ENCODE results near the gene RNU6-1. TPM values are rescaled to one million over a fixed set of nuclear protein-coding genes. Genes with fewer than 3 reads are reported as not detected.

RNU6-1 gene
- polyA plus RNA-seq, 1 of the 3 experiments (the other 2 are of a cell fraction) = not detected

DNA sequence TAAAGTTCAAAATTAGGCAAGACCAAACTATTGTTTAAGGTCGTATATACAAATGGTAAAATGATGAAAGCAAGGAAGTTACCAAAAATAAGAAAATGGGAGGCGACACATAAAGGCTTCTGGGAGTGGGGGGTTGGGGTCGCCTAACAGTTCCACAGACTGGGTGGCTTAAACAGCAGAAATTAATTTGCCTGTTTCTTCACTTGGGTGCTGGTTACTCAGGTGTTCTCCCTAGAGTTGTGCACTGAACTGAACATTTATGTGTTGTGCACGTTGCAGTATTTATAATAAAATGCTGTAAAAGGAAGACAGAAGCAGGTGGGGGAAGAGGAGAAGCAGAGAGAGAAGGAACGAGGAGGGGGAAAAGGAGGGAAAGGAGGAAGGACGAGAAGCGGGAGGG, 10.5 kb upstream of the RNU6-1 start (continued):
- TF ChIP-seq, protein P1, sequence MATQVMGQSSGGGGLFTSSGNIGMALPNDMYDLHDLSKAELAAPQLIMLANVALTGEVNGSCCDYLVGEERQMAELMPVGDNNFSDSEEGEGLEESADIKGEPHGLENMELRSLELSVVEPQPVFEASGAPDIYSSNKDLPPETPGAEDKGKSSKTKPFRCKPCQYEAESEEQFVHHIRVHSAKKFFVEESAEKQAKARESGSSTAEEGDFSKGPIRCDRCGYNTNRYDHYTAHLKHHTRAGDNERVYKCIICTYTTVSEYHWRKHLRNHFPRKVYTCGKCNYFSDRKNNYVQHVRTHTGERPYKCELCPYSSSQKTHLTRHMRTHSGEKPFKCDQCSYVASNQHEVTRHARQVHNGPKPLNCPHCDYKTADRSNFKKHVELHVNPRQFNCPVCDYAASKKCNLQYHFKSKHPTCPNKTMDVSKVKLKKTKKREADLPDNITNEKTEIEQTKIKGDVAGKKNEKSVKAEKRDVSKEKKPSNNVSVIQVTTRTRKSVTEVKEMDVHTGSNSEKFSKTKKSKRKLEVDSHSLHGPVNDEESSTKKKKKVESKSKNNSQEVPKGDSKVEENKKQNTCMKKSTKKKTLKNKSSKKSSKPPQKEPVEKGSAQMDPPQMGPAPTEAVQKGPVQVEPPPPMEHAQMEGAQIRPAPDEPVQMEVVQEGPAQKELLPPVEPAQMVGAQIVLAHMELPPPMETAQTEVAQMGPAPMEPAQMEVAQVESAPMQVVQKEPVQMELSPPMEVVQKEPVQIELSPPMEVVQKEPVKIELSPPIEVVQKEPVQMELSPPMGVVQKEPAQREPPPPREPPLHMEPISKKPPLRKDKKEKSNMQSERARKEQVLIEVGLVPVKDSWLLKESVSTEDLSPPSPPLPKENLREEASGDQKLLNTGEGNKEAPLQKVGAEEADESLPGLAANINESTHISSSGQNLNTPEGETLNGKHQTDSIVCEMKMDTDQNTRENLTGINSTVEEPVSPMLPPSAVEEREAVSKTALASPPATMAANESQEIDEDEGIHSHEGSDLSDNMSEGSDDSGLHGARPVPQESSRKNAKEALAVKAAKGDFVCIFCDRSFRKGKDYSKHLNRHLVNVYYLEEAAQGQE (IDR thresholded peaks at IDR 0.05; ENCODE audit: low read depth, low read length) = no peak

DNA sequence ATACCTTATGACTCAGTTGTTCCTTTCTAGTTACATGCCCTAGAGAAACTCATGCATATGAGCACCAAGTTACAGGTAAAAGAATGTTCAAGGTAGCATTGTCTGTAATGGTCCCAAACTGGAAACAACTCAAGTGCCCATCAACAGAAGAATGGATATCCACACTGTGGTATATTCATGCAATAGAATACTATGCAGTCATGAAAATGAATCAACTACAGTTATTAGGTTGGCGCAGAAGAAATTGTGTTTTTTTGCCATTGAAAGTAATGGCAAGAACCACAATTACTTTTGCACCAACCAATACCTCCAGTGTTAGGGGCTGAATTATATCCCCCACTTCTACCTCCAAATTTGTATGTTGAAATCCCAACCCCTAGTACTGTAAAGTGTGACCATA, 9.7 kb upstream of the RNU6-1 start:
- no peaks in the 10 kb centered on the region for H3F3A ChIP-seq (replicated peaks; ENCODE audit: insufficient read depth)
- H3K9ac ChIP-seq = no peak overlapping the region
- WGBS (ENCODE audit: low lambda C conversion rate) = 100% methylated on average over 1 of the region's 1 CpG

More for the DNA sequence above, 9.7 kb upstream of the RNU6-1 start:
- no peak overlapping the region for H3K4me3 ChIP-seq (ENCODE audit: low read depth in 2 of 2, low read length in 1 of 2)
- no peaks in the 10 kb centered on the region for H3K9me2 ChIP-seq
- no peaks in the 10 kb centered on the region for H3K27me3 ChIP-seq (ENCODE audit: insufficient read depth)
- no peaks in the 10 kb centered on the region for H4K20me1 ChIP-seq (ENCODE audit: insufficient read depth)
- peaks cover 0 to 5% of the 10 kb centered on the region in 2 experiments; a peak in 1 of 4 replicates for H3K4me1 ChIP-seq (ENCODE audit: control insufficient read depth in 1 of 2, insufficient read depth in 2 of 2, low read depth in 1 of 2, low read length in 1 of 2)
- TF ChIP-seq NRF1 (IDR thresholded peaks at IDR 0.05; ENCODE audit: low read depth, low read length) = no peak
- TF ChIP-seq JUND (IDR thresholded peaks at IDR 0.05) = no peak
- no peak for TF ChIP-seq RAD21 (IDR thresholded peaks at IDR 0.05; ENCODE audit: low read length)
- no peak for TF ChIP-seq TAF1 (IDR thresholded peaks at IDR 0.05; ENCODE audit: borderline replicate concordance, low read depth, low read length)
- TF ChIP-seq, protein P2, sequence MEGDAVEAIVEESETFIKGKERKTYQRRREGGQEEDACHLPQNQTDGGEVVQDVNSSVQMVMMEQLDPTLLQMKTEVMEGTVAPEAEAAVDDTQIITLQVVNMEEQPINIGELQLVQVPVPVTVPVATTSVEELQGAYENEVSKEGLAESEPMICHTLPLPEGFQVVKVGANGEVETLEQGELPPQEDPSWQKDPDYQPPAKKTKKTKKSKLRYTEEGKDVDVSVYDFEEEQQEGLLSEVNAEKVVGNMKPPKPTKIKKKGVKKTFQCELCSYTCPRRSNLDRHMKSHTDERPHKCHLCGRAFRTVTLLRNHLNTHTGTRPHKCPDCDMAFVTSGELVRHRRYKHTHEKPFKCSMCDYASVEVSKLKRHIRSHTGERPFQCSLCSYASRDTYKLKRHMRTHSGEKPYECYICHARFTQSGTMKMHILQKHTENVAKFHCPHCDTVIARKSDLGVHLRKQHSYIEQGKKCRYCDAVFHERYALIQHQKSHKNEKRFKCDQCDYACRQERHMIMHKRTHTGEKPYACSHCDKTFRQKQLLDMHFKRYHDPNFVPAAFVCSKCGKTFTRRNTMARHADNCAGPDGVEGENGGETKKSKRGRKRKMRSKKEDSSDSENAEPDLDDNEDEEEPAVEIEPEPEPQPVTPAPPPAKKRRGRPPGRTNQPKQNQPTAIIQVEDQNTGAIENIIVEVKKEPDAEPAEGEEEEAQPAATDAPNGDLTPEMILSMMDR (IDR thresholded peaks at IDR 0.05) = no peak
- no peak for TF ChIP-seq MEF2A (IDR thresholded peaks at IDR 0.05; ENCODE audit: borderline replicate concordance, low read depth)
- TF ChIP-seq GATA2 (CRISPR knock-in tag; IDR thresholded peaks at IDR 0.05) = no peak
- TF ChIP-seq, protein P3, sequence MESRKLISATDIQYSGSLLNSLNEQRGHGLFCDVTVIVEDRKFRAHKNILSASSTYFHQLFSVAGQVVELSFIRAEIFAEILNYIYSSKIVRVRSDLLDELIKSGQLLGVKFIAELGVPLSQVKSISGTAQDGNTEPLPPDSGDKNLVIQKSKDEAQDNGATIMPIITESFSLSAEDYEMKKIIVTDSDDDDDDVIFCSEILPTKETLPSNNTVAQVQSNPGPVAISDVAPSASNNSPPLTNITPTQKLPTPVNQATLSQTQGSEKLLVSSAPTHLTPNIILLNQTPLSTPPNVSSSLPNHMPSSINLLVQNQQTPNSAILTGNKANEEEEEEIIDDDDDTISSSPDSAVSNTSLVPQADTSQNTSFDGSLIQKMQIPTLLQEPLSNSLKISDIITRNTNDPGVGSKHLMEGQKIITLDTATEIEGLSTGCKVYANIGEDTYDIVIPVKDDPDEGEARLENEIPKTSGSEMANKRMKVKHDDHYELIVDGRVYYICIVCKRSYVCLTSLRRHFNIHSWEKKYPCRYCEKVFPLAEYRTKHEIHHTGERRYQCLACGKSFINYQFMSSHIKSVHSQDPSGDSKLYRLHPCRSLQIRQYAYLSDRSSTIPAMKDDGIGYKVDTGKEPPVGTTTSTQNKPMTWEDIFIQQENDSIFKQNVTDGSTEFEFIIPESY (IDR thresholded peaks at IDR 0.05; ENCODE audit: borderline replicate concordance, low read depth) = no peak
- TF ChIP-seq TCF12 (IDR thresholded peaks at IDR 0.05) = no peak
- TF ChIP-seq GABPA (IDR thresholded peaks at IDR 0.05; ENCODE audit: low read depth) = no peak
- no peak for TF ChIP-seq EP300 (IDR thresholded peaks at IDR 0.05; ENCODE audit: borderline replicate concordance in 1 of 2, low read depth in 1 of 2, low read length in 1 of 2)
- no peak for TF ChIP-seq RFX5 (IDR thresholded peaks at IDR 0.05; ENCODE audit: low read length)
- TF ChIP-seq POLR2AphosphoS5 (IDR thresholded peaks at IDR 0.05; ENCODE audit: low read depth, low read length) = no peak
- TF ChIP-seq FOXM1 (IDR thresholded peaks at IDR 0.05; ENCODE audit: low read depth) = no peak
- TF ChIP-seq, protein P4, sequence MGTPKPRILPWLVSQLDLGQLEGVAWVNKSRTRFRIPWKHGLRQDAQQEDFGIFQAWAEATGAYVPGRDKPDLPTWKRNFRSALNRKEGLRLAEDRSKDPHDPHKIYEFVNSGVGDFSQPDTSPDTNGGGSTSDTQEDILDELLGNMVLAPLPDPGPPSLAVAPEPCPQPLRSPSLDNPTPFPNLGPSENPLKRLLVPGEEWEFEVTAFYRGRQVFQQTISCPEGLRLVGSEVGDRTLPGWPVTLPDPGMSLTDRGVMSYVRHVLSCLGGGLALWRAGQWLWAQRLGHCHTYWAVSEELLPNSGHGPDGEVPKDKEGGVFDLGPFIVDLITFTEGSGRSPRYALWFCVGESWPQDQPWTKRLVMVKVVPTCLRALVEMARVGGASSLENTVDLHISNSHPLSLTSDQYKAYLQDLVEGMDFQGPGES (IDR thresholded peaks at IDR 0.05; ENCODE audit: low read depth, low read length) = no peak
- TF ChIP-seq, protein P5, sequence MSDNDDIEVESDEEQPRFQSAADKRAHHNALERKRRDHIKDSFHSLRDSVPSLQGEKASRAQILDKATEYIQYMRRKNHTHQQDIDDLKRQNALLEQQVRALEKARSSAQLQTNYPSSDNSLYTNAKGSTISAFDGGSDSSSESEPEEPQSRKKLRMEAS (IDR thresholded peaks at IDR 0.05; ENCODE audit: low read depth) = no peak
- no peak for TF ChIP-seq FOSL2 (IDR thresholded peaks at IDR 0.05; ENCODE audit: borderline replicate concordance, low read depth)
- TF ChIP-seq CHD2 (IDR thresholded peaks at IDR 0.05; ENCODE audit: low read length, partially characterized antibody) = no peak
- POLR2A ChIA-PET = no interaction called here
- H3K79me2 ChIP-seq (ENCODE audit: insufficient read depth) = no peaks in the 10 kb centered on the region
- no peak overlapping the region for H3K27ac ChIP-seq (ENCODE audit: low read depth in 2 of 2, low read length in 1 of 2)
- H3K4me2 ChIP-seq = no peak overlapping the region
- DNase-seq = no peak
- no peaks in the 10 kb centered on the region for H3K9me3 ChIP-seq
- no peaks in the 10 kb centered on the region for H3K36me3 ChIP-seq (replicated peaks in 1 of 2; ENCODE audit: control insufficient read depth in 1 of 2, insufficient read depth in 2 of 2, low read length in 1 of 2)
- CTCF ChIA-PET = no interaction called here
- H2AFZ ChIP-seq (ENCODE audit: low read depth) = no peak overlapping the region

Data from SK-N-SH (cell line).